HG02763 (cell line): Measurements from ENCODE around the gene DPEP3.

ENCODE experiments used
- ATAC-seq: cut with Tn5 transposase; IDR thresholded peaks from one replicate; pipeline ENCODE4 v1.9.1; 2021; ENCODE audit warnings: mild to moderate bottlenecking, moderate library complexity; ENCODE audit not compliant: unreplicated experiment

The DPEP3 gene

DNA sequence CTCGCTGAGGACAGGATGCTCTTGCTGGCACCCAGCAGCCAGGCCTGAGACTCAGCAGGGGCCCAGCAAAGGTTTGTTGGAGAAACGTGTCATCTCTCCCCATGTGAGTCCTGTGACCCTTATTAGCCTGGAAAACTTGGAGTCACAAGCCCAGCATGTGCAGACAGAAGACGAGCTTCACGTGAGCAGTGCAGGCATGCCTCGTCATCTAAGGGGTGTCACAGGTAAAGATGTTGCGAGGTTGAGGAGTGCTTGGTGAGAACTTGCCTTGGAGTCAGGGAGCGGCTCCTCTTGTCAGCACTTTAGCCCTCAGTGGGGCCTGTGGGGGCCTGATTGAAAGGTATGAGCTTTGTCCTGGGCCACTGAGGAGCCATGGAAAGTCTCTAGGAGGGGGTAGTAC lies 46.5 kb downstream of the DPEP3 start:
- ATAC-seq: no peak

DNA sequence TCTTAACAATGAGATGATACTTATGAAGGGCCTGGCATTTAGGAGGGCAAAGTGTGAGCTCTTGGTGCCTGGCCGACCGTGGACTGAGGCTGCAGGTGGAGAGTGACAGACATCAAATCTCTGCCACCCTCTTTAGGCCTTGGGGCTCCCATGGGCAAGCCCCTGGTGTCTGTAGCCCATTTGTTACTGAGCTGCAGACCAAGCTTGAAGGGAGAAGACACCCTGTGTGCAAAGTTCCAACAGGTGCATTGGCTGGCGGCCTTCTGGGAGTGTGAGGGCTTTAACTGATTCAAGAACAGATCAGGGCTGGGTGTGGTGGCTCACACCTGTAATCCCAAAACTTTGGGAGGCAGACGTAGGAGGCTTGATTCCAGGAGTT lies 47.8 kb downstream of the DPEP3 start:
- ATAC-seq: no peak

DNA sequence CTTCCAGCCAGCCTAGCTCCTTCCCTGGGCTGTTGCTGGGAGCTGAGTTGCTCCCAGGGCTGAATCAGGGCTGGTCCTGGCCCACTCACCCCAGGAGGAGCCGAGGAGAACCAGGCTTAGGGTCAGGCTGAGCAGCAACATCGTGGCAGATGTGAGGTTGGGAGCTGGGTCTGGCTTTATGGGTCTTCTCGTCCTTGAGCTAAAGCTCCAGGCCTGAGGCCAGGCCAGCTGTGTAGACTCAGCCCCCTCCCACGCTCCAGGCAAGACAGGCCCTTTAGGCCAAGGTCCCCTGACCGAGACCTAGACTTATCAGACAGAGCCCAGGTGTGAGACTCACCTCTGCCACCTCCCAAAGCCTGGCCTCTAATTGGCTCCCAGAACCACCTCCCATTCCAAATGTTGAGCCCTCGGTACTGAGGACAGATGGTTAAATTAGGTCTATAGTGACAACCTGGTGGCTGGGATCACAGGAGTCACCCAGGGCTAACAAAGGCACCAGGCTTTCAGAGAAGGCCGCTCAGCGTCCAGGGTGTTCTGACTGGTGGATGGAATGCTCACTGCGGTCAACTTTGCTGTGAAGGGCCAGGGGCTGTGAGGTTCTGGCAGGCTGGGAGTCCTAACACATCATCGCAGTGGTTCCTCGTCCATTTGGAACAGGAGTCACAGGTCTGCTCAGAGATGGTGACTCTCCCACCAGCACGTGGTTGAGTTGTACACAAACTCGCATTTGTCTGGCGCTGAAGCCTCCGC lies 48.4 kb downstream of the DPEP3 start, which contains the start of gene CTRL:
CTRL (minus strand) TSS at position 151 of the 750 bp plus-strand sequence; CDS start at position 141, 10 bp downstream.
- ATAC-seq: no peak

DNA sequence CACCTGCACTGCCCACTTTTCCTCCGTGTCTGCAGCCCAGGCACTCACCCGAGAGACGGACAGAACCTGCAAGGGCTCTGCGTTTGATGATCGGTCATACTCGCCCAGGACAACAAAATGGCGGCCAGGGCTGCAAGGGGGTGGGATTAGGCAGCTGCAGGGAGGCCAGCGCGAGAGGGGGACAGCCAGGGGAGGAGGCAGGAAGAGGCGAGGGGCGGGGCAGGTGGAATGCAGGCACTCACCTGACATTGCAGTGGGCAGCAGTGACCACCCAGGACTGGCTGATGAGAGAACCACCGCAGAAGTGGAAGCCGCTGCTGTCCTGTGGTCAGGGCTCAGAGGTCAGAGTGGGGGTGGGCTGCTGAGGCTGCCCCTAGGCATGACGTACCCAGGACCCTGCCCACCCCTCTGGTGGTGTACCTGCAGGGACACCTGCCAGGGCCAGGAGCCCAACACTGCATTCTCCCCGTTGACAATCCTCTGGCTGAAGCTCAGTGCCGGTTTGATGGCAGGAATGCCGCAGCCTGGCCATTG lies 49.6 kb downstream of the DPEP3 start:
- no peak for ATAC-seq

DNA sequence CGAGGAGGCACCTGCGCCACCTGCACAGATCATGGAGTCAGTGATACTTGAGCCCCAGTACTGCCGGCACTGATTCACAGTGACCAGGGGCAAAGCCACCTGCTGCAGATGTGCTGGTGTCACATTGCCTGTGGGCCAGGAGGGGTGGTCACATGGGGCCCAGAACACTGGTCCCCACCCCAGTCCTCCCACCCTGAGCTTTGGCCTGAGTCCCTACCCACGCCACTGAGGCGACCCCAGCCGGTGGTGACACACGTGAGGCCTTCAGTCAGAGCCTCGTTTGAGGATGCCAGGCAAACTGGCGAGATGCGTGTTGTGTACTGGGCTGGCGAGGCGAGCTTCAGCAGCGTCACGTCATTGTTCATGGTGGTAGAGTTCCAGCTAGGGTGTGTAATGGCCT lies 50.1 kb downstream of the DPEP3 start:
- ATAC-seq: no peak

DNA sequence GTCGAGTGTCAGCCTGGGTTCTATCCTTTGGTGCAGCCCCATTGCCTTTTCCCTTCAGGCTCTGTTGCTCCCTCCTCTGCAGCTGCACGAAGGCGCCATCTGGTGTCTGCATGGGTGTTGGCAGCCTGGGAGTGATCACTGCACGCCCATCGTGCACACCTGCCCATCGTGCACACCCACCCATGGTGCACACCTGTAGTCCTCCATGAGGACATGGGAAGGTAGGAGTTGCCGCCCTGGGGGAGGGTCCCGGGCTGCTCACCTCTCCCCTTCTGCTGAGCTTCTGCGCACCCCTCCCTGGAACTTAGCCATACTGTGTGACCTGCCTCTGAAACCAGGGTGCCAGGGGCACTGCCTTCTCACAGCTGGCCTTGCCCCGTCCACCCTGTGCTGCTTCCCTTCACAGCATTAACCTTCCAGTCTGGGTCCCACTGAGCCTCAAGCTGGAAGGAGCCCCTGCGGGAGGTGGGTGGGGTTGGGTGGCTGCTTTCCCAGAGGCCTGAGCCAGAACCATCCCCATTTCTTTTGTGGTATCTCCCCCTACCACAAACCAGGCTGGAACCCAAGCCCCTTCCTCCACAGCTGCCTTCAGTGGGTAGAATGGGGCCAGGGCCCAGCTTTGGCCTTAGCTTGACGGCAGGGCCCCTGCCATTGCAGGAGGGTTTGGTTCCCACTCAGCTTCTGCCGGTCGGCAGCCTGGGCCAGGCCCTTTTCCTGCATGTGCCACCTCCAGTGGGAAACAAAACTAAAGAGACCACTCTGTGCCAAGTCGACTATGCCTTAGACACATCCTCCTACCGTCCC lies 51.5 kb downstream of the DPEP3 start:
- no peak for ATAC-seq

DNA sequence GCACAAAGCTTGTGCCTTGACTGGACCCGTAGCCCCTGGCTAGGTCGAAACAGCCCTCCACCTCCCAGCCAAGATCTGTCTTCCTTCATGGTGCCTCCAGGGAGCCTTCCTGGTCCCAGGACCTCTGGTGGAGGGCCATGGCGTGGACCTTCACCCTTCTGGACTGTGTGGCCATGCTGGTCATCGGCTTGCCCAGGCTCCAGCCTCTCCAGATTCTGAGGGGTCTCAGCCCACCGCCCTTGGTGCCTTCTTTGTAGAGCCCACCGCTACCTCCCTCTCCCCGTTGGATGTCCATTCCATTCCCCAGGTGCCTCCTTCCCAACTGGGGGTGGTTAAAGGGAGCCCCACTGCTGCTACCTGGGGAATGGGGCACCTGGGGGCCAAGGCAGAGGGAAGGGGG lies 52.2 kb downstream of the DPEP3 start:
- no peak for ATAC-seq

DNA sequence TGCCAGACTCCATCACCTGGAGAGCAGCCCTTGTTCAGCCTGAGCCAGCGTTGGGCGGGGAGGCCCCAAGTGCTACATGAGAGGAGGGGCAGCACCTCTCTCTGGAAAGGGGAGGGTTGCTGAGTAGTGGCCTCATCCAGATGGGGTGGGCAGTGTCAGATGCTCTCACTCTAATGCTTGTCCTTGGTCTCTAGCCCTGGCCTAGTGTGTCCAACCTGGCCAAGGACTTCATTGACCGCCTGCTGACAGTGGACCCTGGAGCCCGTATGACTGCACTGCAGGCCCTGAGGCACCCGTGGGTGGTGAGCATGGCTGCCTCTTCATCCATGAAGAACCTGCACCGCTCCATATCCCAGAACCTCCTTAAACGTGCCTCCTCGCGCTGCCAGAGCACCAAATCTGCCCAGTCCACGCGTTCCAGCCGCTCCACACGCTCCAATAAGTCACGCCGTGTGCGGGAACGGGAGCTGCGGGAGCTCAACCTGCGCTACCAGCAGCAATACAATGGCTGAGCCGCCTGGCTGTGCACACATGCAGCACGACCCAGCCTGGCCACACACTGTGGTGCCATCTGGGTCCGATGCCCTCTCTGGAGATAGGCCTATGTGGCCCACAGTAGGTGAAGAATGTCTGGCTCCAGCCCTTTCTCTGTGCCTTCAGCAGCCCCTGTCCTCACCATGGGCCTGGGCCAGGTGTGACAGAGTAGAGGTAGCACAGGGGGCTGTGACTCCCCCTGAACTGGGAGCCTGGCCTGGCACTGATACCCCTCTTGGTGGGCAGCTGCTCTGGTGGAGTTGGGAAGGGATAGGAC lies 53.0 kb downstream of the DPEP3 start:
- ATAC-seq: no peak

DNA sequence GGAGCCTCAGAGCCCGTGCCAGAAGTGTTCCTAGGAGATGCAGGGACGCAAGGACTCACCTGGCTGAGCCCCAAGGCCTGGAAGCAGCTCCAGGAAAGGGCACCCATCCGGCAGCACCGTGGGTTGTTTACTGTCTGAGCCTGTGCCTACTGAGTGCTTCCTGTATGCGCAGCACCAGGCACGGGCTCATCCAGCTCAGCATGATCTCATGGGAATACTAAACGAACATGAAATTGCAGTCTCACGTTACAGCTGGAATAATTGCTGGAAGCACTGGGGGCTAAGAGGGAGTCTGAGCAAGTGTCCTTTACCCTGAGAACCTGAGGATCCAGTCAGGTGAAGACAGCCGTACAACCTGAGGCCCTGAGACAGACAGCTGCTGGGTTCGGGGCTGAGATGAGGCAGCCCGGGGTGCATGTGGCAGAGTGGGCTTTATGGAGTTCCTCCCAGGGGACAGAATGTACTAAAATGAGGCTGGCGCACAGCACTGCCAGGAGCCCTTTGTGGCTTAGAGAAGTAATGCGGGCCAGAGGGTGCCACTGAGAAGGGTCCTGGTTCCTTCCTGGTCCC lies 54.0 kb downstream of the DPEP3 start:
- ATAC-seq: no peak
